WERI-Rb-1 (cell line): ENCODE results near the gene APOL4.

Source experiments
- DNase-seq: peaks from one replicate; pipeline ENCODE4 v3.0.0-alpha.2; 2020
- H3K27ac ChIP-seq: fragments of 250-450 bp; sonication (Bioruptor Pico); 2 replicates; pipeline ENCODE4 v1.5.1; 2020; ENCODE audit warnings: mild to moderate bottlenecking, moderate library complexity
- H3K27me3 ChIP-seq: fragments of 250-450 bp; sonication (Bioruptor Pico); 2 replicates; pipeline ENCODE4 v1.5.1; 2021; ENCODE audit warnings: mild to moderate bottlenecking, low read depth, moderate library complexity; ENCODE audit not compliant: insufficient read depth, severe bottlenecking
- H3K36me3 ChIP-seq: fragments of 250-450 bp; sonication (Bioruptor Pico); 2 replicates; pipeline ENCODE4 v1.5.1; 2020; ENCODE audit warnings: mild to moderate bottlenecking, moderate library complexity
- H3K4me3 ChIP-seq: 2 replicates; pipeline ENCODE4 v1.5.1; 2011; ENCODE audit warnings: low read depth, mild to moderate bottlenecking, control low read depth, low read length
- H3K9me3 ChIP-seq: fragments of 250-450 bp; sonication (Bioruptor Pico); 2 replicates; pipeline ENCODE4 v1.5.1; 2021; ENCODE audit warnings: mild to moderate bottlenecking, moderate library complexity; ENCODE audit not compliant: severe bottlenecking
- CTCF ChIP-seq: IDR thresholded peaks from 2 replicates; pipeline ENCODE4 v1.5.1; 2011; ENCODE audit warnings: low read depth, mild to moderate bottlenecking, control low read depth, inconsistent platforms, low read length

APOL4 gene

GRCh38 chr22:36180038-36180880 is 21.4 kb downstream of the APOL4 start:
- no peaks in the 10 kb centered on the region for H3K9me3 ChIP-seq
- no peak overlapping the region for H3K4me3 ChIP-seq
- peak; percentile 84 for DNase-seq
- no peaks in the 10 kb centered on the region for H3K36me3 ChIP-seq
- TF ChIP-seq CTCF, result peak; percentile 90
- H3K27ac ChIP-seq, result no peak overlapping the region
- H3K27me3 ChIP-seq, result no peaks in the 10 kb centered on the region

GRCh38 chr22:36177160-36177559 is 24.4 kb downstream of the APOL4 start:
- no peak for DNase-seq
- Histone ChIP-seq H3K36me3 (no peaks in the 10 kb centered on the region), H3K4me3 (no peak overlapping the region), H3K9me3 (no peaks in the 10 kb centered on the region), H3K27me3 (no peaks in the 10 kb centered on the region), H3K27ac (no peak overlapping the region)
- TF ChIP-seq CTCF, result no peak

- Histone ChIP-seq H3K36me3 (no peaks in the 10 kb centered on the region), H3K27ac (no peak overlapping the region), H3K9me3 (no peaks in the 10 kb centered on the region), H3K27me3 (no peaks in the 10 kb centered on the region), H3K4me3 (no peak overlapping the region)
- TF ChIP-seq CTCF, result no peak
- no peak for DNase-seq
These were observed 25.7 kb downstream of the APOL4 start for GRCh38 chr22:36175892-36176291.

GRCh38 chr22:36171941-36172340 is 29.7 kb downstream of the APOL4 start:
- H3K36me3 ChIP-seq, result no peaks in the 10 kb centered on the region
- DNase-seq, result no peak
- no peak overlapping the region for H3K4me3 ChIP-seq
- no peaks in the 10 kb centered on the region for H3K27me3 ChIP-seq
- TF ChIP-seq CTCF, result no peak
- no peak overlapping the region for H3K27ac ChIP-seq
- H3K9me3 ChIP-seq, result no peaks in the 10 kb centered on the region

- no peak overlapping the region for H3K4me3 ChIP-seq
- H3K9me3 ChIP-seq, result no peaks in the 10 kb centered on the region
- H3K27ac ChIP-seq, result no peak overlapping the region
- H3K27me3 ChIP-seq, result no peaks in the 10 kb centered on the region
- peak; percentile 32 for DNase-seq
- no peaks in the 10 kb centered on the region for H3K36me3 ChIP-seq
- no peak for TF ChIP-seq CTCF
These were observed 34.9 kb downstream of the APOL4 start for GRCh38 chr22:36166518-36167220.
